Activated CD8-positive, alpha-beta memory T cell treated with anti-CD3 and anti-CD28 coated beads for 24 hours (primary cell): ENCODE results near the gene SLC5A4.
"Not testable (repeated sequence)": the region's sequence is repeated elsewhere in the genome, so short reads cannot be mapped to it uniquely, and the experiment has no call there.

Source experiments
- DNase-seq: peaks from one replicate; pipeline ENCODE4 v3.0.0-alpha.2; 2020

Gene SLC5A4

DNA sequence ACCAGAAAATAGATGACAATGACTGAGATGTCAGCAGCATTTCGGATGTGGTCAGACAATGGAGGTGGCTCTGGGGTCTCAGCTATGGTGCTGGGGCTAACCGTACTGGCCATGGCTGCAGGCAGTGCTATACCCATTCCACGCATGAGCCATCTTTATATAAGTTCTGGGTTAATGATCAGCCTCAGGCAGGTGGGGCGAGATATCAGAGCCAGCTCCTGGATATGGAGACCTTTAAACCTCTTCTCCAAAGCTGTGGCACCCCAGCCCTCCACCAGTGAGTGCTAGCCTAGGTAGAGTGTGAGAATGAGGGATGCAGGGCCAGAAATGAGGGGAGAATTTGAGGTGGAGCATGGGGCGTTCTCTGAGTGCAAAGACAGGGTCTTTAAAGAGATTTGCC, at the start of gene SLC5A4:
Gene SLC5A4, minus strand, starts transcription at position 131 of the 400 bp plus-strand sequence. Its CDS starts 18 bp downstream, at position 113.
- no peak for DNase-seq

GRCh38 chr22:32293921-32294320, 38.8 kb upstream of the SLC5A4 start:
- not testable (repeated sequence) for DNase-seq

GRCh38 chr22:32286290-32286840, 31.2 kb upstream of the SLC5A4 start:
- no peak for DNase-seq

DNA sequence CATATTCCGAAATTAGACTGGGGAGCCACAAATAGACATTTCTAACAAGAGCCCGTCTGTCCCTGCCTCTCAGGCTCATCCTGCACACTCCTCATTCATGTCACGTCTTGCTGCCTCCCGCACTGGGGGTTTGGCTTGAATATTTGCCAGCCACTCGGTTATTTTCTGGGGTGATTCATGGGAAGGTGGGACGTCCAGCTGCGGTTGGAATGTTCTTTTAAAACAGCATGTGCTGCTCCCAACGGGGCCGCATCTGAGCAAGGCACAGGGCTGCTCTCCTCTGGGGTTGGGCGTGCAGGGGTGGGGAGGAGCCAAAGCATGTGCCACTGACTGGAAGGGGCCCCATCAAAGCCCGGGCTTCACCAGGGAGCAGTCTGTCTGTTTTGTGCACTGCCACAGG, 25.9 kb upstream of the SLC5A4 start:
- DNase-seq = no peak

GRCh38 chr22:32275353-32275752, 20.2 kb upstream of the SLC5A4 start:
- not testable (repeated sequence) for DNase-seq

- no peak for DNase-seq
These were observed 16.2 kb upstream of the SLC5A4 start for GRCh38 chr22:32271389-32271788.

DNA sequence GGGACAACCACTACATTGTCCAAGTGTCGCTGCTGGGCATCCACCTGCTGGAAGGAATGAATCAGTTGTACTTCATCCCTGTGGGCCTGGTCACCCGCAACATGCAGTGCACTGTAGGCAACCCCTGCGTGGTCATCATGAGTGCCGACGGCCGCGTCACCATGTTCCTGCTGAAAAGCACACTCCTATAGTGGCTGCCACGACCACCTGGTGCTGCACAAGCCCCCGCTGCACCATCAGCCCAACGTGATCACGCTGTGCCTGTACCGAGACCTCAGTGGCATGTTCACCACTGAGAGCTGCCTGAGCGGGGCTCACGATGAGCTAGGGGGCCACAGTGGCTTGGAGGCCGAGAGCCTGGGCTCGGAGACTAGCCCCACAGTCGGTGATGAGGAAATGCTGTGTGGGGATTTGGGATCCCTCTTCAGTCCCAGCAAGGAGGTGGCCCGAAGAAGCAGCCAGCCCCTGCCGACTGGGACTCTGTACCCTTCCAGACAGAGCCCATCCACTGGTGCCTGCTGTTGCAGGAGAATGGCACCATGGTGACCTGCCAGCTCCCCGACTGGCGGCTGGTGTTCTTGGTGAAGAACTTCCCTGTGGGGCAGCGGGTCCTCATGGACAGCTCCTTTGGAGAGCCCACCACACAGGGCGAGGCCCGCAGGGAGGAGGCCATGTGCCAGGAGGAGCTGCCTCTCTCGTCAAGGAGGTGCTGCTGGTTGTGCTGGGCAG, 15.7 kb upstream of the SLC5A4 start:
- DNase-seq = no peak

DNA sequence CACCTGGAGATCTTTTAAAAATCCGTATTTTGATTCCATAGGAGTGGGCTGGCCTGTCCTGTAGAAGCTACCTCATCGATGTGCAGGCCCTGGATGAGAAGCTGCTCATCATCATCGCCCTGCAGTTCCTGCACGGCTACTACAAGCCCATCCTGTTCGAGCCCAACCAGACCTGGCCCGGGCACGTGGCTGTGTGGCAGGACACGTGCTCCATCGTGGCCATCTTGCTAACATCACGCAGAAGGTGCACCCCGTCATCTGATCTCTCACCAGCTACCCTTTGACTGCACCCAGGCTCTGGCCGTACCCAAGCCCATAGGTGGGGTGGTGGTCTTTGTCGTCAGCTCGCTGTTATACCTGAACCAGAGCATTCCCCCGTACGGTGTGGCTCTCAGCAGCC, 14.2 kb upstream of the SLC5A4 start:
- no peak for DNase-seq

GRCh38 chr22:32267011-32267410, 11.9 kb upstream of the SLC5A4 start:
- no peak for DNase-seq

- peak; percentile 83 for DNase-seq
These were observed 11.0 kb upstream of the SLC5A4 start for GRCh38 chr22:32265882-32266767.

DNA sequence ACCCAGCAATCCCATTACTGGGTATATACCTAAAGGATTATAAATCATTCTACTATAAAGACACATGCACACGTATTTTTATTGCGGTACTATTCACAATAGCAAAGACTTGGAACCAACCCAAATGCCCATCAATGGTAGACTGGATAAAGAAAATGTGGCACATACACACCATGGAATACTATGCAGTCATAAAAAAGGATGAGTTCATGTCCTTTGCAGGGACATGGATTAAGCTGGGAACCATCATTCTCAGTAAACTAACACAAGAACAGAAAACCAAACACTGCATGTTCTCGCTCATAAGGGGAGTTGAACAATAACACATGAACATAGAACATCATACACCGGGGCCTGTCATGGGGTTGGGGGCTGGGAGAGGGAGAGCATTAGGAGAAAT, 8.5 kb upstream of the SLC5A4 start:
- not testable (repeated sequence) for DNase-seq

GRCh38 chr22:32261306-32261705, 6.2 kb upstream of the SLC5A4 start:
- no peak for DNase-seq

DNA sequence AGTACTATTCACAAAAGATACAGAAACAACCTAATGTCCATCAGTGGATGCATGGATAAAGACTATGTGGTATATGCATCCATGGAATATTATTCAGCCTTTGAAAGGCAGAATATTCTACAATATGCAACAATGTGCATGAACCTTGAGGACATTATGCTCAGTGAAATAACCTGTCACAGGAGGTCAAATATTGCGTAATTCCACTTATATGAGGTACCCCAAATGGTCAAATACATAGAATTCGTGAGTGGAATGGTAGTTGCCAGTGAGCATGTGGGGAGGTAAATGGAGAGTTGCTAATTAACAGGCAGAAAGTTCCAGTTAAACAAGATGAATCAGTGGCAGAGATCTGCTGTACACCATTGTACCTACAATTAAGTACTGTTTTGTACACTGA, 3.6 kb upstream of the SLC5A4 start:
- no peak for DNase-seq

DNA sequence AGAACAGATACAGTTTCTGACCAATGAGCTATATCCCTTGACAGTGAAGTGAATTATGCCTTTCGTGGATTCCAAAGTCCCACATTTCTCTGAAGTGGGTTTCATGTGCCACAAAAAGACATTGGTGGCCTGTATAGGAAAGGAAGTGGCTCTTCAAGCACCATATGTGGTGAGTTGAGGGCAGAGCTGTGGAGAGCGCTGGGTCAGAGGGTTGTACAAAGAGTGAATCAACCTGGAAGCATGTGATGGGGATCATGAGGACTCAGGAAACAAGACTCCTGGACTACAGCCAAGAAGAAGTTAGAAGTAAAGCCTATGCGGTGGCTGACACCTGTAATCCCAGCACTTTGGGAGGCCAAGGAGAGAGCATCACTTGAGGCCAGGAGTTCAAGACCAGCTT, 579 bp upstream of the SLC5A4 start:
- no peak for DNase-seq

DNA sequence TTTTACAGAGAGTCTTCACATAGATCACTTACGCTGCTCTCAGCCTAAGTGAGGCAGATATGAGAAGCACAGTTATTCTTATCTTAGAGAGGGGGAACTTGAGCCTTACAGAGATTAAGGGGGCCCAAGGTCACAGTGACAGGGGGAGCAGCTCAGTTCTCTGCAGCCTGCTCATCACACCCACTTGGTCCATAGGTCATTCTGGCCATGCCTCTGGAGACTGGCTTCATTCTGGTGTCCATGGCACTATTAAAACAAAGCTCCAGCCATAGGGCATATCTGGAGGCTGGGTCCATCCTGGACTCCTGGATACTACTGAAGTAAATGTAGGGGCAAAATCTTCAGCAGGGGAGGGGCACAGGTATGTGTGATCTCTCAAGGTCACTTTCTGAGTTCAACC, 5.9 kb downstream of the SLC5A4 start:
- no peak for DNase-seq

DNA sequence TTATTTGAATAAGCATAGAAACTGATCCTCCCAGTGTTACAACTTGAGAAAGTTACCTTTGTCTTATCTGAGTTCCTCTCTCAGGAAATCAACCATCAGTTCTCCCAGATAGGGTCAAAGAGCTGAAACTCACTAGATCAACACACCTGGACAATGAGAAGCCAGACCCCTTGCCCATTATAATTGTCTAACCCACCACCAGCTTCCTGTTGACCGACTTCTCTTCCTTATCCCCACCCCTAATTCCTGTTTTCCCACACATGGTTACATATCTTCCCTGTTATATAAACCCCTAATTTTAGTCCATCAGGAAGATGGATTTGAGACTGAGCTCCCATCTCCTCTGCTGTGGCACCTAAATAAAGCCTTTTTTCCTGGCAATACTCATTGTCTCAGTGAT, 6.9 kb downstream of the SLC5A4 start:
- no peak for DNase-seq

DNA sequence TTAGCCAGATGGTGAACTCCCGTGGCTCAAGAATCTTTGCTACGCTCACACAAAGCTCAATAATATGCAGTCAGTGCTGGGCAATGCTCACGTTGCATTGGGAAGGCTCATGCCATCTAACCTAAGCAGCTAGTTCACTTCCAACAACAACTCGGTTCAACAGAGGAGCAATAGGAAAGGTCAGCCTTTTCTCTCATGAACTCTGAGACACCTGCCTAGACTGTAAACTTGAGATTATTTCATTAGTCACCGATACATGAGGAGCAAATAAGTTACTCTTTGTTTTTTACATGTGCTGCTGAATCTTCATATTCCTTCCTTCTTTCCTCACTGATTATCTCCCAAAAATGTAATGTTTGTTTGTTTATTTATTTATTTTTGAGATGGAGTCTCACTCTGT, 9.0 kb downstream of the SLC5A4 start:
- no peak for DNase-seq

GRCh38 chr22:32245042-32245441, 10.1 kb downstream of the SLC5A4 start:
- no peak for DNase-seq

- no peak for DNase-seq
These were observed 10.6 kb downstream of the SLC5A4 start for GRCh38 chr22:32244547-32244946.

GRCh38 chr22:32240461-32240860, 14.7 kb downstream of the SLC5A4 start:
- no peak for DNase-seq

DNA sequence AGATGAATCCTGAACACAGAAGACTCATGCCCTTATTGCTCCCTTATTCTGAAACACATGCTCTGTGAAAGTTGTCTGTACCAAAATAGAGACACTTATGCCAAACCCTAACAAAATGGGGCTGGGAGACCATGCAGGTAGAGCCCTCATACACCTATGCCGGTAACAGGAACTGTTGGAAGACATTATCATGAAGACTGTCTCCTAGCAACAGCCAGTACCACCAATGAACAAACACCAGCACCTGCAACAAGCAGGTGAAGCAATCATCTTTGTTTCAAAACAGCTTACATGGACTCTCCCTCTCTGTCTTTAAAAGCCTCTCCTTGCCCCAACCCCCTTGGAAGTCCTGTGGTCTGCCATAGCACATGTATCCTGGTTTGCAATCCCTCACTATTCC, 17.2 kb downstream of the SLC5A4 start:
- DNase-seq = no peak

GRCh38 chr22:32236970-32237369, 18.2 kb downstream of the SLC5A4 start:
- no peak for DNase-seq

GRCh38 chr22:32233091-32233490, 22.1 kb downstream of the SLC5A4 start:
- no peak for DNase-seq
